Ishikawa (cell line): ENCODE results near the gene AP1M2.

ENCODE experiments used
- CEBPB ChIP-seq: IDR thresholded peaks from 2 replicates; pipeline ENCODE4 v1.6.1; 2012
- MAX ChIP-seq: IDR thresholded peaks from 2 replicates; pipeline ENCODE4 v1.6.1; 2012
- NFIC ChIP-seq: IDR thresholded peaks from 2 replicates; pipeline ENCODE4 v1.6.1; 2012
- RAD21 ChIP-seq: IDR thresholded peaks from 2 replicates; pipeline ENCODE4 v1.6.1; 2012; ENCODE audit warnings: low read depth

- TF ChIP-seq NFIC = no peak
- no peak for TF ChIP-seq MAX
- no peak for TF ChIP-seq CEBPB
- TF ChIP-seq RAD21 = no peak
Measured at GRCh38 chr19:10560154-10560553, 27.0 kb downstream of the AP1M2 start.
